NCI-H146 (cell line): ENCODE measurements around the gene LHB.

Experiments
- DNase-seq: peaks from one replicate; lab custom pipeline; 2025; lab: John Stamatoyannopoulos, UW

LHB gene

DNA sequence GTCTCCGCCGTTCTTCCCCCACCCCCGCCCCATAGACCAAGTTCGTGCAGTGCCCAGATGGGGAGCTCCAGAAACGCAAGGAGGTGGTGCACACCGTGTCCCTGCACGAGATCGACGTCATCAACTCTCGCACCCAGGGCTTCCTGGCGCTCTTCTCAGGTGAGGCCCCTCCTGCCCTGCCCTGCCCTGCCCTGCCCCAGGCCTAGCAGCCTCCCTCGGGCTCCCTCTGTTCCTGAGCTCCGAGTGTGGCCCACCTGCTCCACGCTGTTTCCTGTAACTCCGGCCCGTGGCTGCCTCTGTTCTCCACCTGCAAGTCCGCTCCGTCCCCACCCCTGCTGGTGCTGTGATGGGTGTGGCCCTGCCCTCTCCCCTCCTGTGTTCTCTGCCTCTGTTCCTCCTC, 6.4 kb downstream of the LHB start:
- DNase-seq, result no peak

DNA sequence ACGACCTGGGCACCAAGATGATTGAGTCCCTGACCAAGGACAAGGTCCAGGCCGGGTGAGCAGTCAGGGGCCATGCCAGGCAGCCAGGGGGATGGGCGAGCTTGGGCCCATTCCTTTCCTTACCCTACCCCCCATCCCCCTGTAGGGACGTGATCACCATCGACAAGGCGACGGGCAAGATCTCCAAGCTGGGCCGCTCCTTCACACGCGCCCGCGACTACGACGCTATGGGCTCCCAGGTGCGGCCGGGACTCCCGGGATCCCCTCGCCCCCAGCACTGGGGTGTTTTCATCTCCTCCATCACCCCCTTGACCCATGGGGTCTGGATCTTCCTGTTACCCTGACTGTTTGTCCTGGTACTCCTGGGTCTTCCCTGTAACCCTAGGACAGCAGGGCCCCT, 7.1 kb downstream of the LHB start:
- DNase-seq, result no peak

DNA sequence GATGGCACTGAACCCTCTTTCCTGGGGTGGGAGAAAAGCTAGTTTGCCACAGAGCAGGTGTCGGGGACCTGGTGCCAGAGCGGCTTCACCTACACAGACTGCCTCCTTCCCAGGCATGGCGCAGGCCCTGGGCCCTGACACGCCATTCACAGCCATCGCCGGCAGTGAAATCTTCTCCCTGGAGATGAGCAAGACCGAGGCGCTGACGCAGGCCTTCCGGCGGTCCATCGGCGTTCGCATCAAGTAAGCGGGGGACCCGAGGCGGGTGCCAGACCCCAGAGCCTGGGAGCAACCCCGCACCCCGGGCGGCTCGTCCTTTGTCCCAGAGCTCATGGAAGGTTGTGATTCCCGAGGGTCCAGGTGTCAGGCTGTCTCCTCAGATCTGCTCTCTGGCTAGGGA, 10.0 kb downstream of the LHB start:
- no peak for DNase-seq

DNA sequence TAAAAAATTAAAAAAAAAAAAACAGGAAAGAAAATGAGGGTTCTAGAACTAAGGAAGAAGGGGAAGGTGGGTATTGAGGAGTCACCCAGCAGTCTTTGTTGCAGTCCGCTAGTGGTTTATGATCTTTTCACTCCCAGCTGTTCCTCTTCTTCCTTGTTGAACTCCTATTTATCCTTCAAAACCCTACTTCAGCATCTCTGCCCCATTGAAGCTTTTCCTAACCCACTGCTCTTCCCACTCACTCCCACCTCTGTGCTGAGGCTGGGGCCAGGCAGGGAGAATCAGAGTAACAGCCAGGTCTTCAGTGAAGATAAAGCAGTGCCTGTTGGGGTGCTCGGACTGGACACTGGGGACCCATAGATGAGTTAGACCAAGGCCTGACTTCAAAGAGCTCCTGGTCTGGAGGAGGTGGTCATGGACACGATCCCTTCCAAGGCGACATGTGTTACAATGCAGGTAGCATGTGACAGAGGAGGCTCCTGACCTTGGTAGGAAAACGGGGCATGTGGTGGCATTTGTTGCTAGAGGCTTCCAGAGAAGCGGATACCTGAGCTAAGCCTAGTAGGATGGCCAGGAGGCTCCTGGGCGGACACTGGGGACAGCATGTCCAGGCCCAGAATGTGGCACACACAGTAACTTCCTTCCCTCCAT, 11.8 kb downstream of the LHB start:
- no peak for DNase-seq

DNA sequence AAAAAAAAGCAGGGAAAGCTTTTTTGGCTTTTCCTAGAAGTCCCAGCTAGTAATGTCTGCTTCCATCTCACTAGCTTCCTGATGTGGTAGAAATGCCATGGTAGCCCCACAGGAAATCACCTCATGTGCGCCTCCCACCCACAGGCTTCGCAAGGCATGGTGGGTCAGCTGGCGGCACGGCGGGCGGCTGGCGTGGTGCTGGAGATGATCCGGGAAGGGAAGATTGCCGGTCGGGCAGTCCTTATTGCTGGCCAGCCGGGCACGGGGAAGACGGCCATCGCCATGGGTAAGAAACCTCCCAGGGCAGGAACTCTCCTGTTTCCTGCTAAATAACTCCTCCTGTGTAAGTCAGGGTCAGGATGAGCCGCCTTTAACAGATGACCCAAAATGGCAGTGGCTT, 12.8 kb downstream of the LHB start:
- no peak for DNase-seq

DNA sequence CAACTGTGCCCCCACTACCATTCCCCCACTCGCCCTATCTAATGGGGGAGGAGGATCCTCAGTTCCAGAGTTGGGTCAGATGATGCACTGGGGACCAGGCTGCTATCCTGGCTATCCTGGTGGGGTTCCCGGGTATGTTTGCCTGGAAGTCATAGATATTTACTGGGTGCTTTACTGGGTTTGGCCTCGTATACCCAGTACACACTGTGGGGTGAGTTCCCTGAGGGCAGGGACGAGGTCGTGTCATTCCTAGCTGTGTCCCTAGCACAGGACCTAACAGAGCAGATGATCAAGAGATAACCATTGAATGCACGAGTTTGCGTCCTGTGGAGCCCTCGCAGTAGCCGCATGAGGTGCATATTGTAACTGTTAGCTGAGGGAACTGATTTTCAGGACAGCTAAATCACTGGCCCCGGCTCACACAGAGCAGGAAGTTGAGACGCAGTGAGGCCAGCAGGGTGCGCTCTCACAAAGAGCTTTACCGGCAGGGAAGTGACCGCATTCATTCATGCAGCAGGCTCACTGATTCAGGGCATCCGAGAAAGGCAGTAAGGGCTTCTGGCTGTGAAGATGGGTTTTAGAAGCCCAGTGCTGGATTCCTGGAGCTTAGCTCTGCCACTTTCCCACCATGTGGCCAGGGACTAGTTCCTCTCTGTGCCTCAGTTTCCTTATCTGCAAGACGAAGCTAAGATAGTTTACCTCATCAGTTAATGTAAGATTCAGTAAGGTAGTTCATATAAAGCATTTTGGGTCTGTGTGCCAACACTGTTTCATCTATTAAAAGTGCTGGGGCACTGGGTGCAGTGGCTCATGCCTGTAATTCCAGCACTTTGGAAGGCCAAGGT, 17.2 kb downstream of the LHB start:
- peak; percentile 18 for DNase-seq

DNA sequence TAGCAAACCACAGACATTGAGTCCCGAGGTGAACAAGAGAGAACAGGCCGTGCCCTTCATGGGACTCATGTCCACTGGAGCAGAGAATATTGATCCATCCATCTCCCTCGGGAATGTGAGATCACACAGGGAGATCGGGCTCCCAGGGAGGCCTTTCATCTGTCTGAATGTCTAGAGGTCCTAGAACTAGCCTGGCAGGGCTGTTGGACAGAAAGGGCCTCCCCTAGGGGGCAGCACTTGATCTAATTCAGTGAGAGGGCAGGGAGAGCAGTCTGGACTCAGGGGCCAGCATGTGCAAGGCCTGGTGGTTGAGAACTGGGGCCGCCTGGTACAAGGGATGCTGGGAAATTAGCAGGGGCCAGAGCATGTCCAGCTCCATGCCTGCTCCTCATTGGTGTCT, 18.9 kb downstream of the LHB start:
- DNase-seq, result peak; percentile 53

DNA sequence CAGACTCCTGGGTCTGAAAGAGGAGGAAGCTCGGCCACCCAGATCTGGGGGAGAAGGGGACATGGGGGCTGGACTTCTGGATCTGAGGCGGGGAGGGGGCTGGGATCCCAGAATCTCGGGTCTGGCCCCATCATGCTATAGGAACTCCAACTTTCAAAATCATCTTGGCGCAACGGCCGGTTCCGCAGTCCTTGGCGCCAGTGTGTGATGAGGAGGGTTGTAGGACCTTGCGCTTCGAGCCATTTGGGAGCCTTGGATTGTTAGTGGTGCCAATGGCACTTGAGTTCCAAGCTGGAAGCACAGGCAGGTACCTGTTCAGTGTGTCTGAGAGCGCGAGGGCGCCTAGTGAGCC, 22.9 kb downstream of the LHB start:
- no peak for DNase-seq

DNA sequence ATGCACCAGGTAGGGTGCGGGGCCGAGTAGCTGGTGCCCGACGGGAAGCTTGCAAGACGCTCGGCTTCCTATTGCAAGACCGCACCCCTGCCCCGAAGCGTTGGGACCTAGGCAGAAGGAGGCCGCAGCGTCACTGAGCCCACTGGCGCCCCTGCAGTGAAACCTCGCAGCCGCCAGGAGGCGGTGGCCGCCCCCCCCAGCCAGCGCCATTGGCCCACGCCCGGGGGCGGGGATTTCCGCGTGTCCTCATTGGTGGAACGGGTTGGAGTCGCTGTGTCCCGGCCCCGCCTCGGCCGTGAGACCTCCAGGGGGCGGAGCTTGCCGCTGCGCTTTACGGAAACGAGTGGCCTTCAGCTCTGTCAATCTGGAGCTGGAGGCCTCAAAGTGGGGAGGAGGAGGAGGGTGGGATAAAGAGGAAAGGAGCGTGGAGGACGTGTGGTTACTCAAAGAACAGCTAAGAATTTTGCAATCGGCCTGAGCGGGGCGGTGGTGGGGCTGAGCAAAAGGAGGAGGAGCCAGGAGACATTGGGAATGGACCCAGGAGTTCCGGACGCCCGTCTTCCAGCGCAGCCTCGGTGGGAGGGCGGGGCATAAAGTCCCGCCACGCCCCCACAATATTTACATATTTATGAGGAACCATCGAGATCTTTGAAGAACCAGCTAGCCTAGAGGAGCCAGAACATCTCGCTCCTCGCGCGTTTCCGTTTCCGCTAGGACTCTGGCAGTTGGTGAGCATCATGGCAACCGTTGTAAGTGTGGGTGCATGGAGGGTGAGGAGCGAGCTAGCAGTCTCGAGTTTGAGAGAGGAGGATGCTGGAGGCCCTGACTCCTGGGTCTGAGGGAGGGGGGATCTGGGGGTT, 23.5 kb downstream of the LHB start, which contains the start of the genes GYS1 and RUVBL2:
GYS1 (minus strand) TSS at position 135 of the 860 bp plus-strand sequence. CDS start 197 bp downstream, outside the sequence.
RUVBL2 (plus strand) TSS at position 713 of the 860 bp plus-strand sequence; CDS start at position 738, 25 bp downstream.
- peak; percentile 100 for DNase-seq

DNA sequence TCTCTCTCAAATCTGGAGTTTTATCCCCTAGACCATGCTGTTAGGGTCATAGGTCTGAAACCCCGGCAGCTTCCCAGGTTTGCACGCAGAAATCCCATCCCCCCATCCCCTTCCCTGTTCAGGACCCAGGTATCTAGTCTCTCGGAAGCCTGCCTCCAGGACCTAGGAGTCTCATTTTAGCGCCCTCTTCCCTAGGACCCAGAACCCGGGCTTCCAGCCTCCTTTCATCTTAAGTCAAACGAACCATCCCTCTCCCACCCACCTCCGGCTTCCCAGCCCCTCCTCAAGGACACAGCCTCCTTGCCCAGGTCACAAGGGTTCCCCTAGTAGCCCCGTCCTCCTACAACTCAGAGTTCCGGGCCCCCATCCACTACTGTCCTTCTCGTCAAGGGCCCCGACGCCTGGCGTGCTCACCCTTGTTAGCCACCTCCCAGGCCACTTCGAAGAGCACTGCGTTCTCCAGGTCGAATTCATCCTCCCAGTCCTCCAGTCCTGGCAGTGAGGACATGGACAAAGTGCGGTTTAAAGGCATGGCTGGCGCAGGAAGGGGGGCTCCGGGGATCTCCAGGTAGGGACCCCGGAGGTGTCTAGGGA, 24.2 kb downstream of the LHB start:
- peak; percentile 49 for DNase-seq

DNA sequence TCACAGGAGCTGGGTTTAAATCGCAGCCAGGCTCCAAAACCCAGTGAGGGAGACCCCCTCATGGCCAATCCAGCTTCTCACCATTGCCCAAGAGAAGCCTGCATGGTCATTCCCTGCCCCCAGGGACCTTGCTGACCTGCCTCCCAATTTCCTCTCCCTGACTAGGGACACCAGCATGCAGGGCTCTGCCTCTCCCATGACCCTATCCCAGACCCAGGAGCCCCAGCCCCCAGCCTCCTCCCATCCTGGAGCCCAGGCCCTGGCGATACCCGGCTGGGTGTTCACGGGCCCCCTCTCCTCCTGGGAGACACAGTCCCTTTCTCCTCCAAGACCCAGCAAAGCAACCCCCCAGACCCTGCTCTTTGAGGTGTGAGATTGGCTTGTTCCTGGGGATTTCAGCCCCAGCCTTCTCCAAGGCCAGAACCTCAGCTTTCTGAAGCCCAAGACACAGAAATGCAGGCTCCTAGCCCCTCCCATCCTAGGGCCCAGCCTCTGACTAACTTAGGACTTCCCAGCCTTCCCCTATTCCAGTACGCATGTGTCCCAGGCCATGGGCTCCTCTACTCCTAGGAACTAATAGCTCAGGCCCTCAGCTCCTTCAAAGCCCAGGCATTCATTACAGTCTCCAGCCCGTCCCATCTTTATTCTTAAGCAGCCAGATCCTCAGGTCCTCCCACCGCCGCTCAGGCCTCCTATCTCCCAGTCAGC, 24.9 kb downstream of the LHB start:
- peak; percentile 27 for DNase-seq

DNA sequence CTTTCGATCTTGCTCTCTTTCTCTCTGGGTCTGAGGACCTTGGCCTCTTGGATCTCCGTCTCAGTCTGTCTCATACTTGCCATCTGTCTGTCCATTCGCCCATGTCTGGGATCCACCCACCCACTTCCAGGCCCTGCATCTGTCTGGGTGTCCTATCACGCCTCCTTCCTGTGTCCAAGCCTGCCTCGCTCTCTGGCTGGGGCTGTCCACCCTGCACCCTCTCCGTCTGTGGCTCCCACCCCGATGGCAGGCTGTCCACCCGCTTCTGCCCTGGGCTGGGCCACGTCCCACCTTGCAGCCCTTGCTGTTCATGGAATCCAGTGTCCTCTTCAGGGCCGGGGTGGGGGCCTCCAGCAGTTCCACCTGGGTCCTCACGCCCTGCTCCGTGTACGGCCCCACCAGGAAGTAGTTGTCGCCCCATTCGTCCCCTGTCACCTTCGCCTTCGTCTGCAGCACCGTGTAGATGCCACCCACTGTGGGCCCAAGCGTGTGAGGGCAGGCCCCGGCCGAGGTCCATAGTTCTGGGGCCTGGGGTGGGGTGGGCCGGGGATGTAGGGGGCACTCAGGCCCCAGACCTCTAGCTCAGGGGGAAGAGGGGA, 25.8 kb downstream of the LHB start:
- no peak for DNase-seq

DNA sequence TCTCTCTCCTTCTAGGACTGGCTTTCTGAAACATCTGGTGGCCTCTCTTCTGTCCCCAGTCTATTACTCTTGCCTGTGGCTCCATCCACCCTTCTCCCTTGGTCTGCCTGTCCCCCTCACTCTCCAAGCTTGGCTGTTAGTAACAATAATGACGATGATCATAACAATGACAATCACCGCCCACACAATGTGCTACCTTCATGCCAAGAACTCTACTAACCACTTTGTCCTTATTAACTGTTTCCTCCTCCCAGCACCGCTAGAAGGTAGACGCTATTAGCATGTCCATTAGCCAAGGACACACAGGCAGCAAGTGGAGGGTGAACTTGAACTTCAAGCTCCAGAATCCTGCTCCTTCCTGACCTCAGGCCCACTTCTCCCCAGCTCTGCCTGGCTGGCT, 26.5 kb downstream of the LHB start:
- no peak for DNase-seq

DNA sequence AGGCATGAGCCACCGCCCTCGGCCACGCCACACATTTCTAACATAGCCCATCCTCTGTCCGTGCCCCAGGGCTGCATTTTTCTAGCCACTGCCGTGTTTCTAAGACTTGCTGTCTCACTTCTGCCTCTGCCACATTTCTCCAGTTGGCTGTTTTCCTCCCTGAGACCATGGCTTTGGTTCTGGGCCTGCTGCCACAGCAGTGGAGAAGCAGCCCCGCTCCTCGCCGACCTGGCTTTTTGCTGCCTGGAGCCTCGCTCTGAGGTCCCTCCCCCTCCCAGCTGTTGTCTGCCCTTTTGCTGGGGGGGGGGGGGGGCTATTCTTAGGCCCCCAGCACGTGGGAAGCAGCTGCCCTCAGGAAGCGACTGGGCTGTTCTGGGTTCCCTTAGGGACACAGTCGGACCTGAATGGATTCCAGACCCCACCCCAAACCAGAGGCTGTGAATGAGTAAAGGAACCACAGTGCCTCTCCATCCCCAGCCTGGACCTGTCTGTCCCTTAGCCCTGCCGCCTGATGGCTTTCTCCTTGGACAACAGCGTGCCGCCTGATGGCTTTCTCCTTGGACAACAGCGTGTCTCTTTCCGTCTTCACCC, 27.1 kb downstream of the LHB start:
- DNase-seq, result no peak

DNA sequence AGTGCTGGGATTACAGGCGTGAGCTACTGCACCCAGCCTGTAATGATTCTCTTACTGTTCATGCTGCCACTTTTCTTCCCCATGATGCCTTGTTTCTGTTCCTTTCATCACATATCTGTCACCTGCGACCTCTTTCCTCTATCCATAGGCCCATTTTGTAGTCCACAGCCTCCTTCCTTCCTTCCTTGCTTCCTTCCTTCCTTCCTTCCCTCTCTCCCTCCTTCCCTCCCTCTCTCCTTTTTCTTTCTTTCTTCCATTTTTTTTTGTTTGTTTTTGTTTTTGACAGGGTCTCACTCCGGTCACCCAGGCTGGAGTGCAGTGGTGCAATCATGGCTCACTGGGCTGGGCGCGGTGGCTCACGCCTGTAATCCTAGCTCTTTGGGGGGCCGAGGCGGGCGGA, 28.0 kb downstream of the LHB start:
- no peak for DNase-seq

DNA sequence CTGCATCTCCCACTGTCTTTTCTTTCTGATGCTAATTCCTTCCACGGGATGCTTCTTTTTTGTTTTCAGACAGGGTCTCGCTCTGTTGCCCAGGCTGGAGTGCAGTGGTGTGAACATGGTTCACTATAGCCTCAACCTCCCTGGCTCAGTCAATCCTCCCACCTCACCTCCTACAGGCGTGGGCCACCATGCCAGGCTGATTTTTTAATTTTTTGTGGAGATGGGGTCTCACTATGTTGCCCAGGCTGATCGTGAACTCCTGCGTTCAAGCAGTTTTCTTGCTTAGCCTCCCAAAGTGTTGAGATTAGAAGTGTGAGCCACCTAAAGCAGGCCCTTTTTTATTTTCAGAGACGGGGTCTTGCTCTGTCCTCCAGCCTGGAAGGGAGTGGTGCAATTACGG, 28.6 kb downstream of the LHB start:
- no peak for DNase-seq

DNA sequence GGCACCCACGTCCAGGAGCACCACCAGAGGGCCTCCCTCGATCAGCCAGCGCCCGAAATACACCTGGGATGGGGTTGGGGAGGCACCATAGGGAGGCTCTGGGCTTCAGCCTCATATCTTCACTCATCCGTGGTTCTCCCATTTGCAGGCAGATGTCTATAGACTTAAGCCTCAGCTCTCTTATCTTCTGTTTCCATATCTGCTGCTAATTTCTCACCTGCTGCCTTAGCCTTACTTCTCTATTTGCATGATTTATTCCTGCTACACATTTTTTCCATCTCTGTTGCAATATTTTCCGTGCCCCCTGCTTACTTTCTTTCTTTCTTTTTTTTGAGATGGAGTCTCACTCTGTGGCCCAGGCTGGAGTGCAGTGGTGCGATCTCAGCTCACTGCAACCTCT, 29.6 kb downstream of the LHB start:
- no peak for DNase-seq

DNA sequence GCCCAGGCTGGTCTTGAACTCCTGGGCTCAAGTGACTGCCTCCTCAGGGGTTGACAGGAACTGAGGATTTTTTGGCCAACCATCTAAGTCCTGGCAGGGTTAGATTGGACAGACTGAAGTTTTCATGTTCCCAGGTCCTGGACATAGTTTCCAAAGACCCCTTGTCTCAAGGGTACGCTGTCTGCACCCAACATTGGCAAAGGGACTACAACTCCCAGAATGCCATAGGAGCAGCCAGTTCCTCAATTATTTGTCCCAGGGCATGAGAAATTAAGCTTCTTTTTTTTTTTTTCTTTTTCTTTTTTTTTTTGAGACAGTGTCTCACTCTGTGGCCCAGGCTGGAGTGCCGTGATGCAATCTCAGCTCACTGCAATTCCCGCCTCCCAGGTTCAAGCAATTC, 30.7 kb downstream of the LHB start:
- no peak for DNase-seq

DNA sequence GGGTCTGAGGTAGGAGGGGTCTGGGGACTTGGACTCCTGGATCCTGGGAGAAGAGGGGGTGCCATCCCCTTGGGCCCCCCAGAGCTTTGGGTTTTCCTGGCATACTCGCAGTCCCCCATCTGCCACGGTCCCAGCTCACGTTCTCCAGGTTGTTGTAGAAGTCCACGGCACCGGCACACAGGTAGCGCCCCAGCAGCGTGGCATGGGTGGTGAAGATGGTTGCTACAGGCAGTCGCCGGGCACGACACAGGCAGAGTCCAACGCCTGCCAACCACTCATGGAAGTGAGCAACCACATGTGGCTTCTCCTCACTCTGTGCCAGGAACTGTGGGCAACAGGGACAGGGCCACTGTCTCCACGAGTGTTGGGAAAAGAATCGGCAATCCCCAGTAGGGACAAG, 31.2 kb downstream of the LHB start:
- no peak for DNase-seq

DNA sequence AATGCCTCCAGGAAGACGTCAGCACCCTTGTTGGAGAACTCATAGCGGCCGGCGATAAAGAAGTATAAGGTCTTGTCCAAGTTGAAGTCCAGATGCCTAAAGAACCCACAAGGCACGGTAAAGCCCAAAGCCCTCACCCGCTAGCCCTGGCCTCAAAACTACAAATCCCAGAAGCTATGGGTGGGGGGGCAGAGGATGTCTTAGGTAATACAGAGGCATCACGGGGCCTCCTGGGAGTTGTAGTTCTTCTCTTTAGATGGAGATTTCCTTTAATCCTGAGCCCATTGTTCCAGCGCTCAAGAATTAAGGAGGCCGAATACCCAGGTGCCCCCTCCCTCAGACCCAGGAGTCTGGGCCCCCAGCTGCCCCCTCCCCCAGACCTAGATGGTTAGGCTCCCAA, 34.6 kb downstream of the LHB start:
- DNase-seq, result no peak

DNA sequence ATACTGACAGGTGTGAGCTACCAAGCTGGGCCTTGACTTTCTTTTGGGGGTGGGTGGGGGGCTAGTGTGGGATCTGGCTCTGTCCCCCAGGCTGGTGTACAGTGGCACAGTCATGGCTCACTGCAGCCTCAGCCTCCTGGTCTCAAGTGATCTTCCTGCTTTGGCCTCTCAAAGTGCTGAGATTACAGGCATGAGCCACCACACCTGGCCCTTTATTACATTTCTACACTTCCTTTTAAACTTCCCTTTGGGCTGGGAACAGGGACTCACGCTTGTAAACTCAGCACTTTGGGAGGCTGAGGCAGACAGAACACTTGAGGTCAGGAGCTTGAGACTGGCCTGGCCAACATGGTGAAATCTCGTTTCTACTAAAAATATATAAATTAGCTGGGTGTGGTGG, 39.8 kb downstream of the LHB start:
- no peak for DNase-seq
